ENCODE results near the gene FAM53B.

DNA sequence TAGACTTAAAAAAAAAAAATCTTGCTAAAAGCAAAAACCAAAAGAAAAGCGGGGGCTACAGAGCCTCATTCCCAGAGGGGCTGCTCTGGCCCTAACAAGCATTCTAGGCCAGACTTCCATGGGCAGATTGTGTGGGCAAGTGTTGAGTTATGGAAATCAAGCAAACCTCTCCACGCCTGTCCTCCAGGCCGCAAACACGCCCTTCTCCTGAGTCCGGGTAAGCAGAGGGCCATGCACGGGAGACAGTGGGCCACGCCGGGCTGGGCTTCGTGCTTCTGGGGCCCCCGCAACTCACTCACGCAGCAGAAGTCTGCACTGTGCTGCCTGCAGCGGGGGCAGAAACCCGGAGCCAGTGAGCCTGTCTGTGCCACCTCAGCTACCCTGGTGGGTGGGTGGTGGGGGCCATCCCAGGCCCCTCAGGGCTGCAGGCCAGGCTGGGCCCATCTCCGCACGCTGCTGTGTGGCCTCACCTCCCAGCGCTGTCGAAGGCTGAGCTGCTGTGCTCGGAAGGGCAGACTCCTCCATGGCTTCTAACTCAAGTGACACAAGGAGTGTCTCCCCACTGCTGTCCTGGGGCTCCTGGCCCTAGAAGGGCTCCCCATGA, 125.6 kb downstream of the FAM53B start:
- TF ChIP-seq, protein P1, sequence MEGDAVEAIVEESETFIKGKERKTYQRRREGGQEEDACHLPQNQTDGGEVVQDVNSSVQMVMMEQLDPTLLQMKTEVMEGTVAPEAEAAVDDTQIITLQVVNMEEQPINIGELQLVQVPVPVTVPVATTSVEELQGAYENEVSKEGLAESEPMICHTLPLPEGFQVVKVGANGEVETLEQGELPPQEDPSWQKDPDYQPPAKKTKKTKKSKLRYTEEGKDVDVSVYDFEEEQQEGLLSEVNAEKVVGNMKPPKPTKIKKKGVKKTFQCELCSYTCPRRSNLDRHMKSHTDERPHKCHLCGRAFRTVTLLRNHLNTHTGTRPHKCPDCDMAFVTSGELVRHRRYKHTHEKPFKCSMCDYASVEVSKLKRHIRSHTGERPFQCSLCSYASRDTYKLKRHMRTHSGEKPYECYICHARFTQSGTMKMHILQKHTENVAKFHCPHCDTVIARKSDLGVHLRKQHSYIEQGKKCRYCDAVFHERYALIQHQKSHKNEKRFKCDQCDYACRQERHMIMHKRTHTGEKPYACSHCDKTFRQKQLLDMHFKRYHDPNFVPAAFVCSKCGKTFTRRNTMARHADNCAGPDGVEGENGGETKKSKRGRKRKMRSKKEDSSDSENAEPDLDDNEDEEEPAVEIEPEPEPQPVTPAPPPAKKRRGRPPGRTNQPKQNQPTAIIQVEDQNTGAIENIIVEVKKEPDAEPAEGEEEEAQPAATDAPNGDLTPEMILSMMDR (IDR thresholded peaks at IDR 0.05) = no peak
- no peak for TF ChIP-seq POLR2A (IDR thresholded peaks at IDR 0.05)

Data from tibial nerve (tissue), 3 donors.